A172 (cell line): ENCODE data around the gene SOHLH1. TPM values are rescaled to one million over a fixed set of nuclear protein-coding genes. Genes with fewer than 3 reads are reported as not detected.
"Not testable (repeated sequence)": the region's sequence is repeated elsewhere in the genome, so short reads cannot be mapped to it uniquely, and the experiment has no call there.

ENCODE experiments used
- DNase-seq: peaks from one replicate; pipeline ENCODE4 v3.0.0-alpha.2; 2015; ENCODE audit warnings: low spot score
- total RNA-seq: library from RNA; depleted of rRNA; stranded (reverse); fragments of >200 nt; shearing (Covaris generic); gene quantifications from 2 replicates; pipeline ENCODE4 v1.2.3, GENCODE V29; 2014

The SOHLH1 gene
- total RNA-seq, 1 experiment from 2014 or later = not detected

GRCh38 chr9:135678236-135679017 lies 20.9 kb downstream of the SOHLH1 start:
- DNase-seq = no peak

- DNase-seq = no peak
Measured at GRCh38 chr9:135677641-135678168, 21.6 kb downstream of the SOHLH1 start.

- DNase-seq = no peak
Measured at GRCh38 chr9:135676891-135677290, 22.4 kb downstream of the SOHLH1 start.

GRCh38 chr9:135674977-135675376 lies 24.3 kb downstream of the SOHLH1 start:
- DNase-seq = no peak

GRCh38 chr9:135673941-135674340 lies 25.3 kb downstream of the SOHLH1 start:
- DNase-seq = no peak

GRCh38 chr9:135672786-135673185 lies 26.5 kb downstream of the SOHLH1 start:
- DNase-seq = not testable (repeated sequence)

GRCh38 chr9:135671591-135672041 lies 27.7 kb downstream of the SOHLH1 start:
- DNase-seq = no peak

- no peak for DNase-seq
Measured at GRCh38 chr9:135670721-135671590, 28.3 kb downstream of the SOHLH1 start.

- DNase-seq = no peak
Measured at GRCh38 chr9:135669616-135670285, 29.5 kb downstream of the SOHLH1 start.

GRCh38 chr9:135669018-135669417 lies 30.3 kb downstream of the SOHLH1 start:
- not testable (repeated sequence) for DNase-seq

- no peak for DNase-seq
Measured at GRCh38 chr9:135667463-135668001, 31.7 kb downstream of the SOHLH1 start.

GRCh38 chr9:135666534-135667462 lies 32.5 kb downstream of the SOHLH1 start:
- no peak for DNase-seq

- DNase-seq = no peak
Measured at GRCh38 chr9:135665795-135666189, 33.5 kb downstream of the SOHLH1 start.

- DNase-seq = no peak
Measured at GRCh38 chr9:135664801-135665794, 34.2 kb downstream of the SOHLH1 start.

- DNase-seq = no peak
Measured at GRCh38 chr9:135664266-135664665, 35.0 kb downstream of the SOHLH1 start.

GRCh38 chr9:135663857-135664256 lies 35.4 kb downstream of the SOHLH1 start:
- no peak for DNase-seq

GRCh38 chr9:135663451-135663770 lies 35.9 kb downstream of the SOHLH1 start:
- DNase-seq = no peak

- DNase-seq = peak; percentile 38
Measured at GRCh38 chr9:135662758-135663450, 36.4 kb downstream of the SOHLH1 start, which contains the start of gene LCN9. LCN9 (plus strand) TSS chr9:135663309; CDS start chr9:135663322, 13 bp downstream.
